ENCODE results near the gene LIN7B. TPM values are rescaled to one million over a fixed set of nuclear protein-coding genes. Genes with fewer than 3 reads are reported as not detected.

The LIN7B gene
- total RNA-seq, 1 donor from 2014 or later, result 1.4 TPM

DNA sequence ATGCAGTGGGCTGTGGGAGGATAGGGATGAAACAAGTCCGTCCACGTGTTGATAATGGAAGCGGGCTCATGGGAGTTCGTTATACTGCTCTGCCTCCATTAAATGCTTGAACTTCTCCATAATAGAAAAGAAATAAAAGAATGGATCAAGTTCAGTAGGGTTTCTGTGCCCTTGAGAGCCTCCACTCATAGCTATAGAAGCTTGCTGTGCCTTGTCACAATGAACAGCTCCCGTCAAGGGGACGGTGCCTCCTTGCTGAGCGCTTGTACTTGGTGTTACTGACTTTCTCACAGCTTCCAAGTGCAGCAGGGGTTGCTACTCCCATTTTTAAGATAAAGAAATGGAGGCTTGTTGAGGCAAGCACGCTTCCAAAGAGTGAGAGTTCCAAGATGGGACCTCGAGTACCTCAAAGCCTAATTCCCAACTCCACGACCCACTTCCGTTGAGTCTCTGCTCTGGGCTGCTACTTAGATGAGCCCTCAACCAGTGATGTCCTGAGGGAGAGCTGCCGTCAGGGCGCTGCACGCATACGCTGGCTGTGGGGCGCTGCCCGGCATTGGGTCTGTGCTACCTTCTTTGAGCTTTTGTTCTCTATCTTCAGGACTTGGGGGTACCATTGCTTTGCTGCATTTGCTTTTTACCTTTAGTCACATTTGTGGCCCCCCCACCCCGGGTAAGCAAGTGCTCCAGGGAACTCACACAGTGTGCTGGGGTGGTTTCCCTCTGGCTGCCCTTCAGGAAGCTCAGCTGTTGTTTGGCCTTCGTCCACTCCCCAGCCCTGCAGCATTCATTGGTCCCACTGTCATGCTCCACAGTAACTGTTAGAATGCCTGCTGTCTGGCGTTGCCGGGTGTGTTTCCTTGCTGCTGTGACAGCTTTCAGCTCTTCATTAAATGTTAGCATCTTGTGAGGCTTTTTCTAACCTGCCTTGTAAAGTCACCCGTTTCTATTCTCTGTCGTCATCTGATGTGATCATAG, 19.4 kb upstream of the LIN7B start:
- DNase-seq (ENCODE audit: low read depth in 2 of 2), result peak in 1 of 2 donors; percentile 29

DNA sequence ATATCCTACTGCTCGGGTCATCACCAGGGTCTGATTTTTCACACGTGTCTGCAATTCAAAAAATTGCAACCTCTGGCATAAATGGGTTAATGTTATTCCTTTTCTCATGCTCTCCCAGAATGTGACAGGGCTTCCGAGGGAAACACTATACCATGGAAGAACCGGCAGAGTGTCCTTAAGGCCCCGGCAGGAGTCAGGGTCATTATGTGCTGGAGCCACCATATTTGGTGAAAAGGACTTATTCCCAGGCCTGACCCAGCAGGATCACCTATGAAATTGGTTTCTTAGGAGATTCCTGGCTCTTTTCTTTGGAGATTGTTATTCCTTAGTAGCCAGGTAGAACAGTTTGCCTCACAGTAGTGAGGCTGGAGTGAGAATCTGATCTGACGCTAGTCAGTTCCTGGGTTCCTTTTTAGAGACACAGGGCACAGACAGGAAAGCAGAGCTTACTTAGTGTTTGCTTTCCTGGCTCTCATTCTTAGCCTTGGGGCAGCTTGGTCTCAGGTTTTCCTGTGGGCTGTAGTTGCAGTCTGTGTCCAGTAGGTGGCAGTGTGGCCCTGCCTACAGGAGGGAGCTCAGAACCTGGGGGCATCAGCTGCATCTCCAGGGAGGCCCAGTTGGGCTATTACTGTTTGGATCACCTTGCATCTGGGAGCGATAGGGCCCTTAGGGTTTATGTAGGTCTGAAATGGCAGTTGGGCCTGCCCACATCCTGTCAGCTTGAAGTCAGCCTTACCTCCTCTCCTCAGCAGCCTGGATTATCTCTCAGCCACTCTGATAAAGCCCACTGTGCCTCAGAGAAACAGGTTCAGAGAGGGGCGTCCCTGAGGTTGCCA, 16.5 kb upstream of the LIN7B start:
- peak; percentile 44 to 67 for DNase-seq (ENCODE audit: low read depth in 2 of 2)

GRCh38 chr19:49098795-49099194, 15.4 kb upstream of the LIN7B start:
- no peak for DNase-seq (ENCODE audit: low read depth in 2 of 2)

DNA sequence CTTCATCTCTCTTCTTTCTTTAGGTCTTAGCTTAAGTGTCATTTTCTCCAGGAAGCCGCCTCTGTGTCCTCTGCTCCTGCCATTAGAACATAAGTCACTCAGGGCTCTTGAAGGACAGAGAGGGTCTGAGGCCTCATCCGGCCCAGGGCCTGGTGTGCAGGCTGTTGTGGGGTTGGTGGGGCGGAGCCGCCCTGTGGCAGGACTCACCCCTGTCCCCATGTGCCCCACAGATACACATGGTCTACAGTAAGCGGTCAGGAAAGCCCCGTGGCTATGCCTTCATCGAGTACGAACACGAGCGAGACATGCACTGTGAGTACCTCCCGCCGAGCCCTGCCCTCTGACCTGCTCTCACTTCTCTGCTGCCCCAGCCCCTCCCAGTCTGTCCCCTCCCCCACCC, 13.0 kb upstream of the LIN7B start:
- no peak for DNase-seq (ENCODE audit: low read depth in 2 of 2)

GRCh38 chr19:49102303-49102702, 11.9 kb upstream of the LIN7B start:
- no peak for DNase-seq (ENCODE audit: low read depth in 2 of 2)

DNA sequence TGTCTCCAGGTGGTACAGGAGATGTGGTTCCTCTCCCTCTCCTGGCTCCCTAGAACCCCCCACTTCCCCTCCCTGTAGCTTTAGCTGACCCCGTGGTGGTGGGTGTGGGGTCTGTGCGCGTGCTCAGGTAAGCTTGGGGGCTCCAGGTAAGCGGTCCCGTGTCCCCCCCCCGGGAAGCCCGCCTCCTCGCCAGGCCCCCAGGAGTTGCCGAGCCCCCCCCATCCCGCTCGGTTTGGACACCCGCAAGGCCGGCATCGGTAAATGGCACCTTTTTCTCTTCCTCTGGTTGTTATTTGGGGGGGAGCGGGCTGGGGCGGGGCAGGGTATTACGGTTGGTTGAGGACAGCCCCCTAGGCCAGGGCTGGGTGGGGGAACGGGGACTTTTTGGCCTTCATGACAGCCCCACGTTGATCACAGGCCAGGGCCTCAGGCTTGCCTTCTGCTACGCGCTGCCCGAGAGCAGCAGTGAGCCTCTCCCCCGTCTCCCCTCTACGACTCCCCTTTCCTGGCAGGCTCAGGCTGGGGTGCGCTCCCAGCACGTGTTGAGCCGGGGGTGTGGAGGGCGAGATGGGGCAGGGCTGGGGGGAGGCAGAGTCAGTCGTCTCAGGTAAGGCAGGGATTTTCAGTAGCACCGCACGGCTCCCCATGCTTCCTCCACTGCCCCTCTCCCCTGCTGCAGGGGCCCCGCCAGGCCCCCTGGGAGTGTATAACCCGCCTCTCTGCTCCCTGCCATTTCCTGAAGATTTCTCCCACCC, 10.7 kb upstream of the LIN7B start:
- no peak for DNase-seq (ENCODE audit: low read depth in 2 of 2)

- DNase-seq (ENCODE audit: low read depth in 2 of 2), result no peak
Measured at GRCh38 chr19:49104229-49104864, 9.8 kb upstream of the LIN7B start.

DNA sequence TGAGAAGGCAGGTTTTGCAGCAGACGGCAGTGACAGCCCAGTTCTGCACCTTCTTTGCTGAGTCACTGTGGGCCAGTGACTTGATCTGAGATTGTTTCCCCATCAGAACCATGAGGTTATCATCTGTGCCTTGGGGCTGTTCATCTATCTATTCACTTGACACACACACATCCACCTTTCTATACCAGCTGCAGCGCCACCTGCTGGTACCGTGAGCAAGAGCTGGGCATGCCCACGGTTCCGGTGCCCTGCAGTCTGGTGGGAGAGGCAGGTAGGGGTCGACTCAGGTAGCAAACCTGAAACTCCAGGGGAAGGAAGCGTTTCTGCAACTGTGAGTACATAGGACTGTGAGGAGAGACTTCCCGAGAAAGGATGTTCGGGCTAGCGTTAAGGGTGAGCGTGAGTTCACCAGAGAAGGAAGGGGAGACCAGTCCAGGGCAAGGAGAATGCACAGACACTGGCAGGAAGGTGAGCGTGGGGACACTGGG, 7.5 kb upstream of the LIN7B start:
- peak; percentile 51 to 60 for DNase-seq (ENCODE audit: low read depth in 2 of 2)

DNA sequence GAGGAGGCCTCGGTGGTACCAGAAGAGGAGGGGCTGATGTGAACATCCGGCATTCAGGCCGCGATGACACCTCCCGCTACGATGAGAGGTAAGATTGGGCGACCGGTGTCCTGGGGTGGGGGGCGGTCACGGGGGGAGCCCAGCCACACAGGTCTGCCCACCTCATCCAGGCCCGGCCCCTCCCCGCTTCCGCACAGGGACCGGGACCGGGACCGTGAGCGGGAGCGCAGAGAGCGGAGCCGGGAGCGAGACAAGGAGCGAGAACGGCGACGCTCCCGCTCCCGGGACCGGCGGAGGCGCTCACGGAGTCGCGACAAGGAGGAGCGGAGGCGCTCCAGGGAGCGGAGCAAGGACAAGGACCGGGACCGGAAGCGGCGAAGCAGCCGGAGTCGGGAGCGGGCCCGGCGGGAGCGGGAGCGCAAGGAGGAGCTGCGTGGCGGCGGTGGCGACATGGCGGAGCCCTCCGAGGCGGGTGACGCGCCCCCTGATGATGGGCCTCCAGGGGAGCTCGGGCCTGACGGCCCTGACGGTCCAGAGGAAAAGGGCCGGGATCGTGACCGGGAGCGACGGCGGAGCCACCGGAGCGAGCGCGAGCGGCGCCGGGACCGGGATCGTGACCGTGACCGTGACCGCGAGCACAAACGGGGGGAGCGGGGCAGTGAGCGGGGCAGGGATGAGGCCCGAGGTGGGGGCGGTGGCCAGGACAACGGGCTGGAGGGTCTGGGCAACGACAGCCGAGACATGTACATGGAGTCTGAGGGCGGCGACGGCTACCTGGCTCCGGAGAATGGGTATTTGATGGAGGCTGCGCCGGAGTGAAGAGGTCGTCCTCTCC, 6.3 kb upstream of the LIN7B start:
- DNase-seq (ENCODE audit: low read depth in 2 of 2), result no peak

GRCh38 chr19:49109051-49109450, 5.1 kb upstream of the LIN7B start:
- no peak for DNase-seq (ENCODE audit: low read depth in 2 of 2)

GRCh38 chr19:49109569-49110233, 4.5 kb upstream of the LIN7B start:
- DNase-seq (ENCODE audit: low read depth in 2 of 2), result no peak

DNA sequence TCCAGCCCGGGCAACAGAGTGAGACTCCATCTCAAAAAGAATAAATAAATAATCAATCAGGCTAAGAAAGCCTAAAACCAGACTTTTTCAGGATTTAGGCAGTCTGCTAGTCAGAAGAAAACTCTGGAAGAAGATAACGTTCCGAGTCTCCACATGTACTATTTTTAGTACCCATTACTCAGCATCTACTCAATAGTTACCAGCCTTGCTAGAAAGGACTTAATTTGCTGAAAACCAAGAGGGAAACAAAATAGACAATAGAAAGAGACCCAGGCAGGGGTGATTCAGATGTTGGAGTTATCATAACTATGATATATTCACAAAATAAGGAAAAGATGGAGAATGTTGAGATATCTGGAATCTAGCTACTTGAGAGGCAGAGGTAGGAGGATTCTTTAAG, 3.6 kb upstream of the LIN7B start:
- no peak for DNase-seq (ENCODE audit: low read depth in 2 of 2)

DNA sequence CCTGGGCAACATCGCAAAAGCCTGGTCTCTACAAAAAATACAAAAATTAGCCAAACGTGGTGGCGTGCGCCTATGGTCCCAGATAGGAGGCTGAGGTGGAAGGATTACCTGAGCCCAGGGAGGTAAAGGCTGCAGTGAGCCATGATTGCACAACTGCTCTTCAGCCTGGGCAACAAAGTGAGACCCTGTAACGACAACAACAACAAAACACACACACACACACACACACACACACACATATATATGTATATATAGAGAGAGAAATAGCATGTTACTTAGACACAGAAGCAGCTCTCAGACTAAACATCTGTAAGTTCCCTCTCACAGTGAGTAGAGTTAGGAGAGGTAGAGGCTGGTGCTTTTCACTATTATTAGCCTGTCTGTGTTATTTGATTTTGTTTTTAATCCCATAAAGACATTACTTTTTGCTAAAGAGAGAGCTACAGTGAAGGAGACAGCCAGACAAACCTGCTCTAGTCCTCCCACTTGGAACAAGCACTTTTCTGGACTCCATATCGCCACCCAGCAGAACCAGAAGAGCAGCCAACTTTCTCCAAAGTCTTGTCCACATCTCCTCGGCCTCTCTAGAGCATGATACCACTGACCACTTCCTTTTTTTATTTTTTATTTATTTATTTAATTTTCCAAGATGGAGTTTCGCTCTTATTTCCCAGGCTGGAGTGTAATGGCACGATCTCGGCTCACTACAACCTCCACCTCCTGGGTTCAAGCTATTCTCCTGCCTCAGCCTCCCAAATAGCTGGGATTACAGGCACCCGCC, 2.8 kb upstream of the LIN7B start:
- DNase-seq (ENCODE audit: low read depth in 2 of 2), result no peak

GRCh38 chr19:49114630-49115363, 627 bp downstream of the LIN7B start:
- peak in 1 of 2 donors; percentile 33 for DNase-seq (ENCODE audit: low read depth in 2 of 2)

- no peak for DNase-seq (ENCODE audit: low read depth in 2 of 2)
Measured at GRCh38 chr19:49116544-49116943, 2.4 kb downstream of the LIN7B start.

GRCh38 chr19:49117677-49118564, 3.8 kb downstream of the LIN7B start:
- DNase-seq (ENCODE audit: low read depth in 2 of 2), result no peak
